HG03095 (cell line): Measurements from ENCODE around the gene SEL1L3.
"Not testable (repeated sequence)": the region's sequence is repeated elsewhere in the genome, so short reads cannot be mapped to it uniquely, and the experiment has no call there.

ENCODE experiments used
- ATAC-seq: cut with Tn5 transposase; IDR thresholded peaks from one replicate; pipeline ENCODE4 v1.9.1; 2021; ENCODE audit warnings: moderate library complexity; ENCODE audit not compliant: unreplicated experiment

Gene SEL1L3

DNA sequence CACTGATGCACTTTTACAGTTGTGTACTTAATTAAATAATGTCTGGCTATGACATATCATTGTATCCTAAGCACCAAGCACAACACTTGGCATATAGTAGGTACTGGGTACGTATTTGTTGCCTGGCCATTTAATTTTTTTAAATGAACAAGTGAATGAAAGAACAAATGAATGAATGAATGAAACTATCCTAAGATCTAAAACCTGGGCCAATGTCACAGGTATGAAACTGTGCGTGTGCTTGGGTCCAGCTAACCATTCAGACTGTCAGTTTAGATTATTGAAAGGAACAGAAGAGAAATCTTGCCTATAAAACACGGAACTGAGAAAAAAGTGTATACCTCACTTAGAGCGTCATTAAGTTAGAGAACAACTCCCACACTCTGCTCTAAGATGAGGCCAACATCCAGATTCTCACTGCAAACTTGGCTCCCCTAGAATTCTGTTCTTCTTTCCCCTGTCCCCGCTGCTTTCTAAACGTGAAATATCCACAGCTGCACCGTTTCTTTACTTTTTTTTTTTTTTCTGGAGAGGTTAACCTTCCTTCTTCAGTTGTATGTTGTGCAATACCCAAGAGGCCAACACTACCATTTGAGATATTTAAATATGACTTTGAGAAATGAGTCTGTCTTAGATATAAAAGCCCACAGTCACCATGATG lies 17.3 kb upstream of the SEL1L3 start:
- peak; percentile 76 for ATAC-seq

DNA sequence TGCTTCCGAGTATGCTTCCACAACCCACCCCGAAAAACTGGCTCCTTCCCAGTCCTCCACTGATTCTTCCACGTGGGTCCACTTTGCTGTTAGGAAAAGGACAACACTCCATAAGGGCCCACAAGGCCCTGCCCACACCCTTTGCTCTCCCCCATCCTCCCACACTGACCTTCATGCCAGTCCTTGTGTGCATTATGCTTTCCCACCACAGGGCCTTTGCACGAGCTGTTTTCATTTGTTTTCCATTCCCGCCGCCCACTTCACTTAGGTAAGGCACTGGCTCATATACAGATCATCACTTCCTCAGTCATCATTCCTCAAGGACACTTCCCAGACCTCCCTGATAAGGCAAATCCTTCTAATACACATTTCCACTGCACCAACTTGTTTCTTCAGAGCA lies 16.8 kb upstream of the SEL1L3 start:
- no peak for ATAC-seq

DNA sequence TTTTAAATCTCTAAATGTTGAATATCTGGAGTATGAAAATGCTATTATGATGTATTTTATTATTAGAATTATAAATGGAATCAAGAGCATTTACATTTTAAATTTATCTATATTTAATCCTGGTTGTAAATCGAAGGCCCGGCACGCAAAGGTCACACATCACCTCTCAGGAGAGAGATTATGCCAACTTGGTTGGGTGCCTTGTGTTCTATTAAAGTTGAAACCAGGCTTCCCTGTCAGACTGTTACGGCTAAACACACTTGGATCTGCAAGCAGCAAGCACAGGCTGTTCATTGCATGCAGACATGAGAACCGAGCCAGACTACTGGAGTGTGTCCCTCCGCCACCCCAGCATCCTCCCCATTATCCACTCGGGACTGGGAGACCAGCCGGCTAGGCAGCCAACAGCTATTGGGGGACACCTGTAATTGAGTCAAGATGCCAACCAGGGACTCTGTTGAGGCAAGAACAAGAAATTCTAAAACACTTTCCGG lies 16.4 kb upstream of the SEL1L3 start:
- ATAC-seq: no peak

DNA sequence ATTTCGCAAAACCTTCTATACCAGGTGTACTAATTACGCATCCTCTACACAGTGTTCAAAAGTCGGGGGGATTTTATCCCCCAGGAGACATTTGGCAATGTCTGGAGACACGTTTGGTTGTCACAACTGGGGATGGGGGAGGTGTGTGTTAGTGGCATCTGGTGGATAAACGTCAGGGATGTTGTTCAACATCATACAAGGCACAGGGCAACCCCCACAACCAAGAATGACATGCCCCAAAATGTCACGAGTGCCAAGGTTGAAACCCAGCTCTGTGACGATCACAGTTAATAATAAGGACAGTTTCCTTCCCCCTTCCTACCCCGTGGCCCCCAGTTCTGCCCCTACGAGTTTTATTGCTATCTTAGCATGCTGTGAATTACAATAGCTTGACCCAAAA lies 15.9 kb upstream of the SEL1L3 start:
- ATAC-seq: no peak

DNA sequence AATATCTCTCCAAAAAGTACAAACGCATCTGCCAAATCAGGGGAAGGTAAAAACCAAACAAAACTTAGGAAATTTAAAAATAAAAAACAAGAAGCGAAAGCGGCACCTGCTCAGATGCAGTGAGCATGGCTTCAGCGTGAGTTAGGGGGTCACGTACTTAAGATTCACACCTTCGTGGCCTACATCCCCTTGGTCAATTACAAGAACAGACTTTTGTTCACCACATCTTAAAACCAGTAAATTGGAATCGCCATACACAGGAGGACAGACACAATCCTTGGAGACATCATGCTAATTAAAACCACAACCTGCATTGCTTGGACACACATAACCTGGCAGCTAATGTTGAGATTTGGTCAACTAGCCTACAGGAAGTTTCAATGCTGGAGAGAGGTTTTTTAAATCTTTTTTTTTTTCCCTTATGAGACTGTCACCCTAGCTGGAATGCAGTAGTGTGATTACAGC lies 12.5 kb upstream of the SEL1L3 start:
- peak; percentile 40 for ATAC-seq

DNA sequence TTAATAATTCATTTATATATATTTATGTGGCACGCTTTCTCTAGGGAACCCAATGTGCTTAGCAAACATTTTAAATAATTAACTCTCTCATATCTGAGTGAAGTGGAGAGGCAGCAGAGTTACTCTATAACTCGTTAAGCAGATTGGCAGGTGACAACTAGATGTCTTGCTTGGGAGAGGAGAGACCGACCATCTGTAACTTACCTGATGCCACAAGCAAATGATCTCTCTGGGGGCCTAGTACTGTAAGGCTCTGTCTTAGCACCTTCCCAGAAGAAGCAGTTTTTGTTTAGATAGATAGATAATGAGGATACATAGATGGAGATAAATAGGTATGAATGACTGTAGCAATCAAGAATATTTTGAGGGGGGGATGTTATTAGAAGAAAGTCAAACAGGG lies 11.9 kb upstream of the SEL1L3 start:
- ATAC-seq: no peak

DNA sequence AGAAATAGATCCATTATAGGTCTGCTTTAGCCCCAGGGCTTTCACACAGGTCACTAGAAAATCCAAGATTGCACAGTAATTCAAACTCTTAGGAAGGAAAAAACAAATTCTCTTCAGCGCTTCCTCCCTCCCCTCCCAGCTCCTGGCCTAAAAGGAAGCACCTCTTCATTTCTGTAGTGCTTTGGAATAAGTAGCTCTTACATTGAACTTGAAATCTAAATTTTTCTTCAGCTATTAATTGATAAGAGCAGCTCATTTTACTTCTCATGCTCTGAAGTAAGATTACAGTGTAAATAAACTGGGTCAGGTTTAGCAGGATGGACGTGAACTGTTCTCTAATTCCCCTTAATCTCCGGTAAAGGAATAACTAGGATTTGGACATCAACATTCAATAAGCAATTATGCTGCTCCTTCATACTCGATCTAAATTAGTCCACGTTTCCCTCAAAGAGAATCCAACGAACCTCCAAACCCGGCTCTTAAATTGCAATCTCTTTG lies 10.9 kb upstream of the SEL1L3 start:
- no peak for ATAC-seq

DNA sequence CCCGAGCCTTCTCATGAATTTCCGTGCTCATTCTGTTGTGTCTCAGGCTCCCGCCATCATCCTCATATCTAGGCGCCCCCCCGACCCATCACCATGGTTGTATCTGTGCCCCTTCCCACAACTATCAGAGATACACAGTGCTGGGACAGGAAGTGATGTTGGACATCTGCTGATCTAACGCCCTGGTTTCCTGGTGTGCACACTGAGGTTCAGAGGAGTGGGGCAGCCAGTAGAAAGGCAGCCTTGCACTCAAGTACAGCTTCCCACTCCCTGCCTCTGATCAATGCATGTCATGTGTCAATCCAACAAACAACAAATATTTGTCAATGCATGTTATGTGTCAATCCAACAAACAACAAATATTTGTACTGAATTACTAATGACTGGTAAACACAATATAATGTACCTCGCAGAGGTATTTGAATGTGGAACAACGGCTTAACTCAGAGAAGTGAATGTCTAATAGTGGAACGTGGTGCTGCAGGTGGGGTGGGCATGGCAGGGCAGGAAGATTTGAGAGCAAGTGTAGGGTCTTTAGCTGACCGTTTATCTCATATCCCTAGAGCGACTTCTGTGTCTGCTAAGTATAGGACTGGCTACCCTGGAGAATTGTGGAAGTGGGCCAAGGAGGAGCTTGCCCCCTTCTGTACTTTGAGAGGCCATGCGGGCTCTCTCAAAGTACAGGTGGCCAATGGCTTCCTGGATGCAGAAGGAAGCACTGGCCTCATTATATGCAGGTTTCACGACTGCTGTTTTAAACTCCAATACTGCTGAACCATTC lies 10.3 kb upstream of the SEL1L3 start:
- no peak for ATAC-seq

DNA sequence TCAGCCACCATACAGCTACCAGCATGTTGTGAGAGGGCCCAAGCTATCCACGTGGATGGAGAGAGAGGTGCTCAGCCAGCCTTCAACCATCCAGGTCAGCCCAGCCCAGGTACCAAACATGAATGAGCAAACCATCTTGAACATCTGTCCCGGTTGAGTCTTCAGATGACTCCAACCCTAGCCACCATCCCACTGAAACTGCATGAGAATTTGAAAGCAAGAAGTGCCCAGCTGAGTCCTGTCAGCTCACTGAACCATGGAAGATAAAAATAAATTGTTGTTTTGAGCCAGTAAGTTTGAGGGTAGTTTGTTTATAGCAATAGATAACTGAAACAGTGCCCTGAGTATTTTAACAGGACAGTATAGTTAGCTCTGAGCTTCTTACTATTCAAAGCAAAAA lies 7.3 kb upstream of the SEL1L3 start:
- no peak for ATAC-seq

DNA sequence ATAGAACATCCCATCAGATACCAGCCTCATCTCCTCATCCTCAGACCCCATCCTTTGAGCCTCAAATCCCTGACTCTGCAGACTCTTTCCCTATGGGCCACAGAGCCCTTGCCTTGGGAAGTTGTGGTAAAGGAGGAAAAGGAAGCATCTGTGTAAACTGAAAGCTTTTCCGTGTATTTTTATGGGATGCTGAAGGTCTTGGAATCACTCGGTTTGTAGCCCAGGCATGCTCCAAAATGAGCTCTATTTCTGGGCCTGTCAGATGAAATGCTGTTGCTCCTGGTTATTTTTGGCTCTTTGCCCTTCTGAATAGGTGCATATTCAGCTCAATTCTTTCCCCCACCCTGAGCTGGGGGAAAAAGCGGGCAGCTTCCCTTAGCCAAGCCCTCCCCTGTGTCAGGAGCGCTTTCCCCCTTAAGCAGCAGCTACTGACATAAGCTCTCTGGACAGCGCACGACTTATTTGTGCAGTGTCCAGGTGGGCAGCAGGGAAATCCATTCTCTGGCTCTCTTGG lies 5.0 kb upstream of the SEL1L3 start:
- ATAC-seq: no peak

DNA sequence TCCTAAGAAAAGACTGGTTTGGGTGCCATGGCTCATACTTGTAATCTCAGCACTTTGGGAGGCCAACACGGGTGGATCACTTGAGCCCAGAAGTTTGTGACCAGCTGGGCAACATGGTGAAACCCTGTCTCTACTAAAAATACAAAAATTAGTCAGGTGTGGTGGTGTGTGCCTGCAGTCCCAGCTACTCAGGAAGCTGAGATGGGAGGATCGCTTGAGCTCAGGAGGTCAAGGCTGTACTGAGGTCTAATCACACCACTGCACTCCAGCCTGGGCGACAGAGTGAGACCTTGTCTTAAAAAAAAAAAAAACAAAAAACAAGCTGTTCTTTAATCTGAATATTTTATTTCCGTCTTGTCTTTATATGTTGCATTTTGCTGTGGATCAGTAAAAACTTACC lies 3.6 kb upstream of the SEL1L3 start:
- ATAC-seq: not testable (repeated sequence)

DNA sequence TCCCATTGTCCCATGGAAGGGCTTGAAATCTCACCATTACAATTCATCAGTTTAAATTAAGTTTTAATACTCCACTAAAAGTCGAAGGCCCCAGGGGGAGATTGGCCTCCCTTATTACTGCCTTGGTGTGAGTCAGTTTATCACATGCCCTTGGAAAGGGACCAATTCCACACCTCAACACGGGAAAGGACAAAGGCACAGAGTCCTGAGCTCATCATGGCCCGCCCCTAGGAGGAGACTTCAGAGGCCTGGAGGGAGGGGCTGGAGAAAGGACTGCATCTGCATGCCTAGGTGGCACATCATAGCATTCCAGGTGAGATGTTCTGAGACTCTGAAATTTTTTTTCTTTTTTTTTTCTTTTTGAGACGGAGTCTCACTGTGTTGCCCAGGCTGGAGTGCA lies 2.8 kb upstream of the SEL1L3 start:
- no peak for ATAC-seq

DNA sequence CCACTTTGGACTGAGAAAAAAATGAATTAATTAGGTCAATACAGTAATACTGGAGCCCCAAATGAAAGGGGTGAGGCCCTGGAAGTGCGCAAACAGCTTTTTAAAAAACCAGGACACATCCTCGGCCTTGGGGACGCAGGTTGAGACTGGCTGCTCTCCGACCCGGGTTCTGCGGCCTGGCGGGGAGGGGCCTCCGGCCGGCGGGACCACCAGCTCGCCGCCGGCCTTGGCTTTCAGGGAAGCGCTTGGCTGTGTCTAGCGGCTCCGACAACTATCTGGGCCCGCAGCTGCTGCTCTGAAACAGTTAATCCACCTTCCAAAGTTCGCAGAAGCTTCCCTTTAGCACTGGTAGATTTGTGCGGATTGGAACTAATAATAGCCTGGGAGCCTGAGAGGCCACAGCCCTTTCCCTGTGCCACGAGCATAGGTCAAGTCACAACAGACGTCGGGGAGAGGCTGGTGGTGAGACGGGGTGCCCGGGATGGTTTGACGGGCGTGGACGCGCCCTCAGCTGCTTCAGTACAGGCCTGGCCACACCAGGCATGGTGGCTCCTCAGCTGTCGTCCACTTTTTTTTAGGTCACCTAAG lies 1.1 kb upstream of the SEL1L3 start:
- no peak for ATAC-seq

DNA sequence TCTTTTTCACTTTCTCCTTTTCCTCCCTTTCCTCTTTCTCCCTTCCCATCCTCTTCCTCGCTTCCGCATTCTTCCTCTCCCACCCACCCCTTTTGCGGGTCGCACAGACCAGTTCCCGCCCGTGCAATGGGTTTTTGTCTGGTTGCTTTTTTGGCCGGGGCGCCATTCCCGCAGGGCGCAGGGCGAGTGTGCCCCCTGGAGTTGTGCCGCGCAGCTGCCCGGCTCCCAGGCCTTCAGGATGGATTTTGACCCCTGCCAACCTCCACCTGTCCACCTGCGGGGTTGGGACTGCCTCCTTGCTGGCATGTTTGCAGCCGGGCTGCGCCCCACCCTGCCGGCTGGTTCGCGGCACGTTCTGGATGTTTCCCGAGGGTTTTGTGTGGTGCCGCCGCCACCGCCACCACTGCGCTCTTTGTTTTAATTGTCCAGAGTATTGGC lies 578 bp upstream of the SEL1L3 start:
- no peak for ATAC-seq

DNA sequence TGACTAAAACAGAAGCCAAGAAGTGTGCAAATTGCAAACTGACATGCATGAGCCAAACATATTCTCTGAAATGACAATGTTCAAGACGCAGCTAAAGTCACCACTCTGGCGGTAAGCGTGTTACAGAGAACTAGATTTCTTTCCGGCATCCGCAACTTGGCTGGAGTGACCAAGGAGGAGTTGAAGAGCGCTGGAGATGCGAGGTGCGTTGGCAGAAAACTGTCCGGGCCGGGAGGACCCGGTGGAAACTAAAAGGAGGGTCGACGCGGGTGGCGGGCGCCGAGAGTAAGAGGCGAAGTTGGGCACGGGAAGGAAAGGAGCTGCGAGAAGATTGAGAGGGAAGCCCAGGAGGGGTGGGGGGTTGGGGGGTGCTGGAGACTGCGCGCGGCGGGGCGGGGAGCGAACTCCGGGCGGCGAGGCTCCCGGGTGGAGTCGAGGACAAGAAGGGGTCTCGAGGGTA lies 807 bp downstream of the SEL1L3 start:
- no peak for ATAC-seq

DNA sequence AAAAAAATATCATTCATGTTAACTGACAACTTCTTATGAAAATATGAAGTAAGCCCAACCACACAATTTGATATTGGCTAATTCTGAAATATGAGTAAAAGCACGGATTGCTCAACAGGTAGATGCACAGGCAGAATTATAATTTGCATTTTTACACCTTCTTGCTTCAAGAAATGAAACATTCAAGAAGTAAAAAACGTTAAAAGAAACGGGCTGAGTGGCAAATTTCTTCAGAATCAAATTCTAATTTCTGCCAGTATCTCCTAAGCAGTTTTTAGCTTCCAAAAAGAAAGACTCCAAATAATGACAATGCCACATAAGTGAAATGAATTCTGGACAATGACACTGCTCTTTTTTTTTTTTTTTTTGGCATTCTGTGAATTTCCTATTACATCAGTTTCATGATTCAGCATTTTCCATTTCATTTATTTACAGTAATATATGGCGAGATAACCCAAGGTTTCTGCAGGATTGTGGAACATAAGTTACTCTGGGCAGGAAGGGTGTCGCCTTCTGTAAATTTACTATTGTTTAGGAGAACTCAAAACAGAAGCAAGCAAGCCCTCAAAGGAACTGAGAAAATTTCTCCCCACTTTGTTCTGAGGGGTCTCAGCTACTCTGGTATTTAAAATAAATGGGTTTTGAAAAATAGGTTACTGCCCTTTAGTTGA lies 1.4 kb downstream of the SEL1L3 start:
- ATAC-seq: no peak

DNA sequence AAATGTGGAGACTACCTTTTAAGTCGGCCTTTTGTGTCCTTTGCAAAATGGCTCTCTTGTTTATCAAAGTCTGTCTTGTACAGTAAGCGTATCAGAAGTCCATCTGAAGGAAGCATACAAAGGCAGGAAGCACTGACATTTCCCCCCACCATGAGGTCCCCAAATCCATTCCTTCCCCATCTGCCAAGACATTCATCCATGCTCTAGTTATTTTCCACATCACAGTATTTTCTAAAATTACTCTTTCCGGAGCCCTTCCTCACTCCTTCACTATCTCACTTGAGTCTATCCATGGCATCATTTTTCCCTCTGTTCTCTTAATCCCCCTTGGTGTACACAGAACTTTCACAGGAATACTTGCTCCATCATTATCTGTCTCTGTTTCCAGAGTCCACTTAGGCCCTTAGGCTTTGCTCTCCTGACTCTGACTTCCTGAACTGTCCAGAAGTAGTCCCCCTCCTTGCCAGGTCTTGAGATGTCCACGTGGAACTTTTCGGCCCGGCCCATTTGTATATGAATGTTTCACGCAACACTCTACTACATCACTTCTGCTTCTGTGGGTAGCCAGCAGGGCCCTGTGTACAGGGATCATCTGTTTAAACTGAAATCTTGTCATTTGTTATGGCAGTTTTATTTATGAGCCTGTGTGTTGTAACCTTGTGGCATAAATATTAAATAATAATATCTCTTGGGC lies 2.1 kb downstream of the SEL1L3 start:
- ATAC-seq: no peak

DNA sequence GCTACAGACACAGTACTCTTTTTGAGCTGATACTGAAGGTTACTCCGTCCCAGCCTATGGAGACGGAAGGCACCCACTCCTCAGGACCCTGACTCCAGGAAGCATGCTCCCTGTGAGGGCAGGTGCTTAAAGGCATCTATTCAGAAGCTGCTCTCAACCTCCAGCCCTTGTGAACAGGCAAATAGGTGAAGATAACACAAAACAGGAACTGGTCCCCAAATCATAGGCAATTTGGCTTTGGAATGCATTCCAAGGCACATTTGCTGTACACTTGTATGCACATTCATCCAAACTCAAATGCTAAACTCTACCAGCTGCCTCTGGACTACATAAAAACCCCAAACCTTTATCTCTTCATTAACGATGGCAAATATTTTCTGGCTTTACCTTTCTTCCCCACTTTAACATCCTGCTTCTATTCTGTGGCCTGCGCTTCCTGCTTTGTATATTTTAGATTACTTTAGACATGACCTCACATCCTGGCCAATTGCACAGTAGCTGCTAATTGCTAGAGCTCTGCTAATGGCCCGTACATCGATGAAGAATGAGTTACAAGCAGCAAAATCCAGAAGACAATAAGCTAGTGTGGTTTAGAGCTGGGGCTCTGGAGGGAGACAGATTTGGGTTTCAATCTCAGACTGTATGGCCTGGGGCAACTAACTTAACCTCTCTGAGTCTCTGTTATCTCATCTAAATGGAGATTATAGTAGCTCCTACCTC lies 3.2 kb downstream of the SEL1L3 start:
- ATAC-seq: peak; percentile 42

DNA sequence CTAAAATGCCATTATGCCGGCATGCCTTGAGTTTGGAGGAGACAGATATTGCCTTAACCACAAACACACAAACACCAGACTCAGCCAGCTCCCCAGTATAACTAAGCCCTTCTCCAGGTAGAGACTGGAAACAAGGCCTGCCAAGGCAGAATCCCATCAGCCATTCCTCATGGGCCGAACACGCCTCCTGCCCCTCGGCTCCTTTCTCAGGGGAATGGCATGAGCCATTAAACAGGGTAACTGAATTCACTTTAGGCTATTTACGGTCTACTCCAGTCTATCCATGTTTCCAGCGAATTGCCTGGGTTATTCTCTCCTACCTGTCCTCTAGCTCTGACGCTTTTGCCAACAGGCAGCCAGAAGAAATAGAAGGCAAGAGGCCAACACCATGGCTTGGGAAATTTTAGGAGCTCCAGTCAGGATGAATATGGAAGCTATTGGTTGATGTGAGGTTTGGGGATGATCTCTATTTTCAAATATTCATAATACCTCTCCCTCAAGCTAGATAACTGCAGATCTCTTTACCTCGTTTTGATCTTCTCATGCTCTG lies 4.9 kb downstream of the SEL1L3 start:
- no peak for ATAC-seq
